ENCODE measurements around the gene BANF1.

- TF ChIP-seq CTCF (IDR thresholded peaks at IDR 0.05) (no peak), POLR2A (IDR thresholded peaks at IDR 0.05) (no peak), EP300 (IDR thresholded peaks at IDR 0.05) (no peak)
Observed at GRCh38 chr11:66036334-66036710, 34.0 kb downstream of the BANF1 start.
